ENCODE data around the gene SNAI1.

Gene SNAI1

DNA sequence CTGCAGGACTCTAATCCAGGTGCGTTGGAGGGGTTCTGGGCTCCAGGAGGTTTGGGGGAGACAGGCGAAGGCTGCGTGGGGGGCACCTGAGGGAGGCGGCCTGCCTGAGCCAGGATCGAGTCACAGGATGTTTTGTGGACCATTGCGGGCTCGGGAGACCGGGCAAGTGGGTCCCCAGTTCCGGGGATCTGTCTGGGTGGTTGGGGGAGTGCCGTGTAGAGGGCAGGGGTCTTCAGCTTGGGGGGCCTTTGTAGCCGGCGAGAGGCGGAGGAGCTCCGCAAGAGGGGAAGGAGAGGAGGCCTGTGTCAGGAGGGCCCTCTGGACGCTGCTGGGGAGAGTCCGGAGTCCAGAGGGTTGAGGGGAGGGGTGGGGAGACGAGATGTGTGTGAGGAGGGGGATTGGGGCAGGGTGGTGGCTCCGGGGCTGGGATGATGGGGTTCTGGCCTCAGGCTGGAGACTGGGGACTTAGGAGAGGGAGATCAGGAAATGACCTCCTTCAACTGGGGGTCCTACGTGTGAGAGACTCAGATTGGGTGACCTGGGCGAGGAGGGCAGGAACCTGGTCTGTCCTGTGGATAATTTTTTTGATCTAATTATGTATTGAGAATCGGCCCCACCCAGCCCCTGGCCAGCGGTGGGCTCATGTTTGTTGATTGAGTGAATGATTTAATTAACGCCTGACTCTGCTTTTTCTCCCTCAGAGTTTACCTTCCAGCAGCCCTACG, 505 bp downstream of the SNAI1 start:
- TF ChIP-seq, protein P1, sequence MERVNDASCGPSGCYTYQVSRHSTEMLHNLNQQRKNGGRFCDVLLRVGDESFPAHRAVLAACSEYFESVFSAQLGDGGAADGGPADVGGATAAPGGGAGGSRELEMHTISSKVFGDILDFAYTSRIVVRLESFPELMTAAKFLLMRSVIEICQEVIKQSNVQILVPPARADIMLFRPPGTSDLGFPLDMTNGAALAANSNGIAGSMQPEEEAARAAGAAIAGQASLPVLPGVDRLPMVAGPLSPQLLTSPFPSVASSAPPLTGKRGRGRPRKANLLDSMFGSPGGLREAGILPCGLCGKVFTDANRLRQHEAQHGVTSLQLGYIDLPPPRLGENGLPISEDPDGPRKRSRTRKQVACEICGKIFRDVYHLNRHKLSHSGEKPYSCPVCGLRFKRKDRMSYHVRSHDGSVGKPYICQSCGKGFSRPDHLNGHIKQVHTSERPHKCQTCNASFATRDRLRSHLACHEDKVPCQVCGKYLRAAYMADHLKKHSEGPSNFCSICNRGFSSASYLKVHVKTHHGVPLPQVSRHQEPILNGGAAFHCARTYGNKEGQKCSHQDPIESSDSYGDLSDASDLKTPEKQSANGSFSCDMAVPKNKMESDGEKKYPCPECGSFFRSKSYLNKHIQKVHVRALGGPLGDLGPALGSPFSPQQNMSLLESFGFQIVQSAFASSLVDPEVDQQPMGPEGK (CRISPR knock-in tag; IDR thresholded peaks at IDR 0.05; ENCODE audit: borderline replicate concordance): peak; percentile 74; the same call in 1 of the 2 replicates
- TF ChIP-seq ISL1 (CRISPR knock-in tag; IDR thresholded peaks at IDR 0.05): no peak
- ATAC-seq: peak; percentile 5

DNA sequence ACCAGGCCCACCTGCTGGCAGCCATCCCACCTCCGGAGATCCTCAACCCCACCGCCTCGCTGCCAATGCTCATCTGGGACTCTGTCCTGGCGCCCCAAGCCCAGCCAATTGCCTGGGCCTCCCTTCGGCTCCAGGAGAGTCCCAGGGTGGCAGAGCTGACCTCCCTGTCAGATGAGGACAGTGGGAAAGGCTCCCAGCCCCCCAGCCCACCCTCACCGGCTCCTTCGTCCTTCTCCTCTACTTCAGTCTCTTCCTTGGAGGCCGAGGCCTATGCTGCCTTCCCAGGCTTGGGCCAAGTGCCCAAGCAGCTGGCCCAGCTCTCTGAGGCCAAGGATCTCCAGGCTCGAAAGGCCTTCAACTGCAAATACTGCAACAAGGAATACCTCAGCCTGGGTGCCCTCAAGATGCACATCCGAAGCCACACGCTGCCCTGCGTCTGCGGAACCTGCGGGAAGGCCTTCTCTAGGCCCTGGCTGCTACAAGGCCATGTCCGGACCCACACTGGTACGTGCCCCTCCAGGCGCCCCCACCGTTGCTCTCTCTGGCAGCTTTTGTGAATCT, 1.1 kb downstream of the SNAI1 start:
- peak; percentile 7 for ATAC-seq
- TF ChIP-seq OSR1 (CRISPR knock-in tag; IDR thresholded peaks at IDR 0.05): no peak
- no peak for TF ChIP-seq SNAI2 (CRISPR knock-in tag; IDR thresholded peaks at IDR 0.05)
- TF ChIP-seq, protein P2, sequence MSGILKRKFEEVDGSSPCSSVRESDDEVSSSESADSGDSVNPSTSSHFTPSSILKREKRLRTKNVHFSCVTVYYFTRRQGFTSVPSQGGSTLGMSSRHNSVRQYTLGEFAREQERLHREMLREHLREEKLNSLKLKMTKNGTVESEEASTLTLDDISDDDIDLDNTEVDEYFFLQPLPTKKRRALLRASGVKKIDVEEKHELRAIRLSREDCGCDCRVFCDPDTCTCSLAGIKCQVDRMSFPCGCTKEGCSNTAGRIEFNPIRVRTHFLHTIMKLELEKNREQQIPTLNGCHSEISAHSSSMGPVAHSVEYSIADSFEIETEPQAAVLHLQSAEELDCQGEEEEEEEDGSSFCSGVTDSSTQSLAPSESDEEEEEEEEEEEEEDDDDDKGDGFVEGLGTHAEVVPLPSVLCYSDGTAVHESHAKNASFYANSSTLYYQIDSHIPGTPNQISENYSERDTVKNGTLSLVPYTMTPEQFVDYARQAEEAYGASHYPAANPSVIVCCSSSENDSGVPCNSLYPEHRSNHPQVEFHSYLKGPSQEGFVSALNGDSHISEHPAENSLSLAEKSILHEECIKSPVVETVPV (CRISPR knock-in tag; IDR thresholded peaks at IDR 0.05): no peak
- no peak for TF ChIP-seq ARNTL (CRISPR knock-in tag; IDR thresholded peaks at IDR 0.05; ENCODE audit: borderline replicate concordance, low read depth)
- TF ChIP-seq, protein P3, sequence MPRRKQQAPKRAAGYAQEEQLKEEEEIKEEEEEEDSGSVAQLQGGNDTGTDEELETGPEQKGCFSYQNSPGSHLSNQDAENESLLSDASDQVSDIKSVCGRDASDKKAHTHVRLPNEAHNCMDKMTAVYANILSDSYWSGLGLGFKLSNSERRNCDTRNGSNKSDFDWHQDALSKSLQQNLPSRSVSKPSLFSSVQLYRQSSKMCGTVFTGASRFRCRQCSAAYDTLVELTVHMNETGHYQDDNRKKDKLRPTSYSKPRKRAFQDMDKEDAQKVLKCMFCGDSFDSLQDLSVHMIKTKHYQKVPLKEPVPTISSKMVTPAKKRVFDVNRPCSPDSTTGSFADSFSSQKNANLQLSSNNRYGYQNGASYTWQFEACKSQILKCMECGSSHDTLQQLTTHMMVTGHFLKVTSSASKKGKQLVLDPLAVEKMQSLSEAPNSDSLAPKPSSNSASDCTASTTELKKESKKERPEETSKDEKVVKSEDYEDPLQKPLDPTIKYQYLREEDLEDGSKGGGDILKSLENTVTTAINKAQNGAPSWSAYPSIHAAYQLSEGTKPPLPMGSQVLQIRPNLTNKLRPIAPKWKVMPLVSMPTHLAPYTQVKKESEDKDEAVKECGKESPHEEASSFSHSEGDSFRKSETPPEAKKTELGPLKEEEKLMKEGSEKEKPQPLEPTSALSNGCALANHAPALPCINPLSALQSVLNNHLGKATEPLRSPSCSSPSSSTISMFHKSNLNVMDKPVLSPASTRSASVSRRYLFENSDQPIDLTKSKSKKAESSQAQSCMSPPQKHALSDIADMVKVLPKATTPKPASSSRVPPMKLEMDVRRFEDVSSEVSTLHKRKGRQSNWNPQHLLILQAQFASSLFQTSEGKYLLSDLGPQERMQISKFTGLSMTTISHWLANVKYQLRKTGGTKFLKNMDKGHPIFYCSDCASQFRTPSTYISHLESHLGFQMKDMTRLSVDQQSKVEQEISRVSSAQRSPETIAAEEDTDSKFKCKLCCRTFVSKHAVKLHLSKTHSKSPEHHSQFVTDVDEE (CRISPR knock-in tag; IDR thresholded peaks at IDR 0.05): no peak
- no peak for TF ChIP-seq ZNF8 (CRISPR knock-in tag; IDR thresholded peaks at IDR 0.05)
- TF ChIP-seq, protein P4, sequence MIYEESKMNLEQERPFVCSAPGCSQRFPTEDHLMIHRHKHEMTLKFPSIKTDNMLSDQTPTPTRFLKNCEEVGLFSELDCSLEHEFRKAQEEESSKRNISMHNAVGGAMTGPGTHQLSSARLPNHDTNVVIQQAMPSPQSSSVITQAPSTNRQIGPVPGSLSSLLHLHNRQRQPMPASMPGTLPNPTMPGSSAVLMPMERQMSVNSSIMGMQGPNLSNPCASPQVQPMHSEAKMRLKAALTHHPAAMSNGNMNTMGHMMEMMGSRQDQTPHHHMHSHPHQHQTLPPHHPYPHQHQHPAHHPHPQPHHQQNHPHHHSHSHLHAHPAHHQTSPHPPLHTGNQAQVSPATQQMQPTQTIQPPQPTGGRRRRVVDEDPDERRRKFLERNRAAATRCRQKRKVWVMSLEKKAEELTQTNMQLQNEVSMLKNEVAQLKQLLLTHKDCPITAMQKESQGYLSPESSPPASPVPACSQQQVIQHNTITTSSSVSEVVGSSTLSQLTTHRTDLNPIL (CRISPR knock-in tag; IDR thresholded peaks at IDR 0.05; ENCODE audit: low read depth): no peak
- TF ChIP-seq GLIS3 (CRISPR knock-in tag; IDR thresholded peaks at IDR 0.05): no peak
- TF ChIP-seq, protein P5, sequence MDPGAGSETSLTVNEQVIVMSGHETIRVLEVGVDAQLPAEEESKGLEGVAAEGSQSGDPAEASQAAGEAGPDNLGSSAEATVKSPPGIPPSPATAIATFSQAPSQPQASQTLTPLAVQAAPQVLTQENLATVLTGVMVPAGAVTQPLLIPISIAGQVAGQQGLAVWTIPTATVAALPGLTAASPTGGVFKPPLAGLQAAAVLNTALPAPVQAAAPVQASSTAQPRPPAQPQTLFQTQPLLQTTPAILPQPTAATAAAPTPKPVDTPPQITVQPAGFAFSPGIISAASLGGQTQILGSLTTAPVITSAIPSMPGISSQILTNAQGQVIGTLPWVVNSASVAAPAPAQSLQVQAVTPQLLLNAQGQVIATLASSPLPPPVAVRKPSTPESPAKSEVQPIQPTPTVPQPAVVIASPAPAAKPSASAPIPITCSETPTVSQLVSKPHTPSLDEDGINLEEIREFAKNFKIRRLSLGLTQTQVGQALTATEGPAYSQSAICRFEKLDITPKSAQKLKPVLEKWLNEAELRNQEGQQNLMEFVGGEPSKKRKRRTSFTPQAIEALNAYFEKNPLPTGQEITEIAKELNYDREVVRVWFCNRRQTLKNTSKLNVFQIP (CRISPR knock-in tag; IDR thresholded peaks at IDR 0.05; ENCODE audit: borderline replicate concordance, low read depth): no peak
- TF ChIP-seq, protein P1 (CRISPR knock-in tag; IDR thresholded peaks at IDR 0.05; ENCODE audit: borderline replicate concordance): no peak
- no peak for TF ChIP-seq CSDC2 (CRISPR knock-in tag; IDR thresholded peaks at IDR 0.05)
- no peak for TF ChIP-seq ZC3H10 (CRISPR knock-in tag; IDR thresholded peaks at IDR 0.05)
- no peak for TF ChIP-seq ZNF565 (CRISPR knock-in tag; conservative IDR thresholded peaks at IDR 0.05; ENCODE audit: low read depth)
- no peak for TF ChIP-seq ISL1 (CRISPR knock-in tag; IDR thresholded peaks at IDR 0.05)
- TF ChIP-seq ZFP30 (CRISPR knock-in tag; IDR thresholded peaks at IDR 0.05): no peak
- TF ChIP-seq PPARA (CRISPR knock-in tag; IDR thresholded peaks at IDR 0.05; ENCODE audit: borderline replicate concordance): no peak
- no peak for TF ChIP-seq ZNF70 (CRISPR knock-in tag; IDR thresholded peaks at IDR 0.05)
- TF ChIP-seq ESRRG (CRISPR knock-in tag; IDR thresholded peaks at IDR 0.05): no peak
- no peak for TF ChIP-seq RARB (CRISPR knock-in tag; IDR thresholded peaks at IDR 0.05)
- no peak for TF ChIP-seq ZFP3 (CRISPR knock-in tag; IDR thresholded peaks at IDR 0.05)
